GM18870 (cell line): Measurements from ENCODE around the gene PTPN7.
"Not testable (repeated sequence)": the region's sequence is repeated elsewhere in the genome, so short reads cannot be mapped to it uniquely, and the experiment has no call there.

ENCODE experiments used
- ATAC-seq: cut with Tn5 transposase; IDR thresholded peaks from one replicate; pipeline ENCODE4 v1.9.1; 2021; ENCODE audit warnings: moderate library complexity; ENCODE audit not compliant: unreplicated experiment

Gene PTPN7

GRCh38 chr1:202160377-202160940, at the start of gene PTPN7:
Gene PTPN7, minus strand, starts transcription at chr1:202160602. Its CDS starts 1,200 bp downstream, at chr1:202159402.
- ATAC-seq: peak; percentile 34

- ATAC-seq: no peak
These were observed 48.0 kb upstream of the PTPN7 start for GRCh38 chr1:202208351-202208857.

- no peak for ATAC-seq
These were observed 46.9 kb upstream of the PTPN7 start for GRCh38 chr1:202207292-202207691.

DNA sequence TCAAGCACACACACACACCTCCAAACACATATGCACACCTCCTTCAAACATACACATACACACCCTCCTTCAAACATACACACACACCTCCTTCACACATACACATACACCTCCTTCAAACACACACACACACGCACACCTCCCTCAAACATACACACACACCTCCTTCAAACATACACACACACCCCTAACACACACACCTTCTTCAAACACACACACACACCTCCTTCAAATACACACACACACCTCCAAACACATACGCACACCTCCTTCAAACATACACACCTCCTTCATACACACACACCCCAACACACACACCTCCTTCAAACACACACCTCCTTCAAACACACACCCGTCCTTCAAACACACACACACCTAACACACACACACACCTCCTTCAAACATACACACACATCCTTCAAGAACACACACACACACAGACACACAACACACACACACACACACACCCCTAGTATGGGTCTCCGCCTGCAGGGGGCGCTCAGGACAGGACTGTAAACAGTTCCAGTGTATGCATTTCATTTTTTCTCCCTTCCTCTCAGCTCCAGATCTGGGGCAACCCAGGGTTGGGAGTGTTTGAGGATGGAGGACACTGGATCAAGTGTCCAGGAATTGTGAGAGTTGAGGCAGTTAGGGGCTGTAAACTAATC, 45.3 kb upstream of the PTPN7 start:
- ATAC-seq: no peak

DNA sequence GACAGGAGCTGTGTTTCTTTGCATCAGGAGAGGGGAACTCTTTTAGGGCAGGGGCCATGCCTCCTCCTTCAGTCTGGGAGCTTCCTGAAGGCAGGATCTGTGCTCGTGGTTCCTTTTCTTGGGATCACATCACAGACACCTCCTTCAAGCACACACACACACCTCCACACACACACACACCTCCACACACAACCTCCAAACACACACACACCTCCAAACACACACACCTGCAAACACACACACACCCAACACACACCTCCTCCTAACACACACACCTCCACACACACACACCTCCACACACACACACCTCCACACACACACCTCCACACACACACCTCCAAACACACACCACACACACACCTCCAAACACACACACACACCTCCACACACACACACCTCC, 43.7 kb upstream of the PTPN7 start:
- ATAC-seq: no peak

DNA sequence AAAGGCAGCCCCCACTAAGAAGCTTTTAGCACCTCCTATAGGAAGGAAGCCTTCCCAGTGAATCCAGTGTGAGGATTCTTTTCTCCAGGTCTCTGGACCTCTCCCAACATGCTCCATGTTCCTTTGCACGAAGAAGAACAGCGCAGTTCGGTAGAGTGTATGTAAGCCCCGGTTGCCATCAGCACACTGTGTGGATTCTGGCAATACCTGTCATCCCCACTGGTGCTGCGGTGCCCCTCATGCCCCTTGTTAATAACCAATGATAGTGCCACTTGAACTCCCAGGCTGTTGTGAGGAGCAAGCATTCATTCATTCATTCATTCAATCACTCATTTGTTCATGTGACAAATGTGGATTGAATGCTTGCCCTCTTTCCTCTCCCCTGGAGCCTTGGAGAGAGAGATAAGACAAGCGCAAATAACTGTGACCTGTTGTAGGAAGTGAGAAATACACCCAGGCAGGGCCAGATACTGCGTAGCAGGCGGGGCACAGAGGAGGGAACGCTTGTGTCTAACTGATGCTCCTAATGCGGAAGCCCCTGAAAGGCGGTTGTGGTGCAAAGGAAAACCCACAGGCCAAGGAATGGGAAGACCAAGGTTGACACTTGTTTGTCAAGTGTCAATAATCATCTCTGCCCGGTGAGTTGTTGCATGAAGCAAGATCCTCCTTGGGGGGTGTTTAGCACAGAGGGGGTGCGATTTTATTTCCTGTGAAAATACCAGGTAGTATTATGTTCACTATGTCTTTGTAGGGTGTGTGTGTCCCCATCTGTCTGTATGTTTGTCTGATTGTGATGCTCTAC, 43.0 kb upstream of the PTPN7 start:
- no peak for ATAC-seq

GRCh38 chr1:202202500-202203168, 42.2 kb upstream of the PTPN7 start:
- no peak for ATAC-seq

DNA sequence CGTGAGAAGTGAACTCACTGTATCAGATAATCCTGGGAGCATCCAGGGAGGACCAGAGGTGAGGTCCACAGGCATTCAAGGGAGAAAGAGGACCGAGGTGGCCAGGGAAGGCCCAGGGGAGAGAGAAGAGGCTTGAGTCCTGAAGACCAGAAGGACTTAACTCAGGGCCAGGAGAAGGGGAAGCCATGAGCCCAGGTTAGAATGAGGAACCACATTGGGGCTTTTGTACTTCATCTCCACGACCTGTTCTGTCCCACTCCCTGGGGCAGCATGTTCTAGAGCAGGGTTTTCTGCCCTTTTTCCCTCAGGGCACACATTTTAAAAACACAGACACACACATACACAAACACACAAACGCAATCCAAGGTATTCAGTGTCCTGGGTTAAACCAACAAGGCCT, 41.6 kb upstream of the PTPN7 start:
- no peak for ATAC-seq

DNA sequence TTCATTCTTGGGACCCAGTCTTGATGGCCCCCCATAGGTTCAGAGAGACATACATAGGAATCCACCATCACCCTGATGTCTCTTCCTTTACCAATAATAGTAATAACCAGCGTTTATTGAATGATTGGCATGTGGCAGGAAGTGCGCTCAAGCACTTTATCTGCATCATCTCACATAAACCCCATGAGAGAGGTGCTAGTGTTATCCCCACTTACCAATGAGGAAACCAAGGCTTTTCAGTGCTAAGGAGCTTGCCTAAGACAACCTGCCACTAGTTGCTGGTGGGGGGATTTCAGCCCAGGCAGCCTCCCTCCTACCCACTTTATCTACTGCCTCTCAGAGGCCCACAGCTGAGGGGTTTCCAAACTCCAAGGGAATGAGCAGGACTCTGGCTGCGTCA, 40.9 kb upstream of the PTPN7 start:
- no peak for ATAC-seq

GRCh38 chr1:202200669-202201068, 40.3 kb upstream of the PTPN7 start:
- no peak for ATAC-seq

GRCh38 chr1:202200112-202200548, 39.7 kb upstream of the PTPN7 start:
- ATAC-seq: no peak

- no peak for ATAC-seq
These were observed 38.9 kb upstream of the PTPN7 start for GRCh38 chr1:202199040-202199889.

DNA sequence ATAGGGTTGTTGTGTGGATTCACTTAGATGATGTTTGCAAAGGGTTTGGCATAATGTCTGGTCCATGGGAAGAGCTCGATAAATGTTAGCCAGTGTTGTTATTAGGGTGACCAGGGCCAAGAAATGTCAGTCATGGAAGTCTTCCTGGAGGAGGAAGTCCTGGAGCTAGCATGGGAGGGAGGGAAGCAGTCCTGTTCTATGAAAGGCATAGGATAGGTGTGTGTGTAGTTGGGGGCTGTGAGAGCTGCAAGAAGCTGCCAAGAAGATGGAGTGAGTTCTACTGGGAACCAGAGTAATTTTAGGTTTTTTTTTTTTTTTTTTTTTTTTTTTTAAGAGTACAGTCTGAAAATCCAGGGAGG, 37.9 kb upstream of the PTPN7 start:
- no peak for ATAC-seq

- no peak for ATAC-seq
These were observed 37.4 kb upstream of the PTPN7 start for GRCh38 chr1:202197653-202198365.

- no peak for ATAC-seq
These were observed 33.9 kb upstream of the PTPN7 start for GRCh38 chr1:202194328-202194648.

DNA sequence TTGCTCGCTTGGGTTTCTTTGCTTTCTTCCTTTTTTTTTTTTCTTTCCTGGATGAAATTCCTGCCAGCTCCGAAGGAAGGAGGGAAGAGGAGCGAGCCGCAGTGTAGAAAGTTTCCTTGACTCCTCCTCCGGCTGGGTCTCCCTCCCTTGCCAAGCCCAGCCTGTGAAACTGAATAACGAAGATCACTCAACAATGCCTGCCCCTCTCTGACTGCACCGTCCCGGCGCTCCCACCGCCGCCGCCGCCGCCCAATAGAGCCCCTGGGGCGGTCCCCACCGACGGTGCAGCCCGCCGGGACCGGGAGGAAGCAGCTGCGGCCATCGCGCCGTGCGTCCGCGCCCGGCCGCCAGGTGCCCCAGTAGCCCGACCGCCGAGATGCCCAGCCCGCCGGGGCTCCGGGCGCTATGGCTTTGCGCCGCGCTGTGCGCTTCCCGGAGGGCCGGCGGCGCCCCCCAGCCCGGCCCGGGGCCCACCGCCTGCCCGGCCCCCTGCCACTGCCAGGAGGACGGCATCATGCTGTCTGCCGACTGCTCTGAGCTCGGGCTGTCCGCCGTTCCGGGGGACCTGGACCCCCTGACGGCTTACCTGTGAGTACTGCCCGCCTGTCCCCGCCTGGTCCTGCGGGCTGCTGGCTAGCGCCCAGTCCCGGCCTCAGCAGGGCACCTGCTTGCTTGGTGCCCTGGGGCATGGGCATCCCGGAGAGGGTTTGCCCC, 33.4 kb upstream of the PTPN7 start, which contains the start of gene LGR6:
Gene LGR6 (plus strand): TSS at position 186 of the 714 bp plus-strand sequence. CDS start 191 bp downstream, at position 377.
- no peak for ATAC-seq

GRCh38 chr1:202192770-202193613, 32.6 kb upstream of the PTPN7 start:
- no peak for ATAC-seq

- ATAC-seq: not testable (repeated sequence)
These were observed 31.0 kb upstream of the PTPN7 start for GRCh38 chr1:202191391-202191790.
